ENCODE results near the gene HLF. TPM values are rescaled to one million over a fixed set of nuclear protein-coding genes. Genes with fewer than 3 reads are reported as not detected.

HLF gene
- total RNA-seq, 3 donors from 2014 or later: 11.8 to 21.4 (median 13.4) TPM

Other genes starting within 250 kb of the HLF start
- gene MMD, start 156.9 kb downstream of the HLF start, total RNA-seq: 100 to 1,000 TPM in 1 of 3 donors, 10 to 100 TPM in 2; 28.0 to 140 (median 34.1) TPM
- gene SMIM36, start 246.5 kb downstream of the HLF start, total RNA-seq: not detected